ENCODE measurements around the gene ANGPTL2.

Gene ANGPTL2

GRCh38 chr9:127039492-127039891 is 82.9 kb downstream of the ANGPTL2 start:
- no peak for TF ChIP-seq CTCF (conservative IDR thresholded peaks at IDR 0.05; ENCODE audit: low read depth)
- no peak for DNase-seq (ENCODE audit: low spot score)
- CTCF ChIA-PET: no interaction called here

GRCh38 chr9:127038531-127038930 is 83.9 kb downstream of the ANGPTL2 start:
- CTCF ChIA-PET: no interaction called here
- TF ChIP-seq CTCF (conservative IDR thresholded peaks at IDR 0.05; ENCODE audit: low read depth): no peak
- DNase-seq (ENCODE audit: low spot score): no peak
- H3K27ac ChIP-seq: no peak overlapping the region
- POLR2A ChIA-PET (ENCODE audit: low non-redundant PET): no interaction called here

More at GRCh38 chr9:127039492-127039891, 82.9 kb downstream of the ANGPTL2 start:
- H3K27ac ChIP-seq: no peak overlapping the region
- POLR2A ChIA-PET (ENCODE audit: low non-redundant PET): no interaction called here

All from RWPE1 (cell line).